Stimulated activated naive CD8-positive, alpha-beta T cell treated with anti-CD3 and anti-CD28 coated beads, Interleukin-15, amount 100 ng/mL, for 72 hours (primary cell): ENCODE measurements around the gene VEGFB.

Experiments
- ATAC-seq: fragments of 150-1000 bp; cut with Tn5 transposase; 2 replicates; pipeline ENCODE4 v1.10.0; 2021; ENCODE audit warnings: mild to moderate bottlenecking, moderate library complexity
- DNase-seq, 2 donors: peaks; one replicate each; pipeline ENCODE4 v3.0.0; 2021 to 2022
- H3K27ac Mint-ChIP-seq, 2 donors: one replicate each; pipeline ENCODE4 v1.8.0; 2022; ENCODE audit warnings: mild to moderate bottlenecking in 2 of 2, mixed read lengths in 2 of 2, moderate library complexity in 2 of 2
- H3K27me3 Mint-ChIP-seq: one replicate; pipeline ENCODE4 v1.8.0; 2022; ENCODE audit warnings: mixed read lengths
- H3K4me1 Mint-ChIP-seq: one replicate; pipeline ENCODE4 v1.8.0; 2022; ENCODE audit warnings: mild to moderate bottlenecking, mixed read lengths
- H3K4me3 Mint-ChIP-seq, 2 donors: one replicate each; pipeline ENCODE4 v1.8.0; 2022; ENCODE audit warnings: mild to moderate bottlenecking in 2 of 2, mixed read lengths in 2 of 2, moderate library complexity in 1 of 2
- H3K9me3 Mint-ChIP-seq, 2 donors: one replicate each; pipeline ENCODE4 v1.8.0; 2022; ENCODE audit warnings: mixed read lengths in 2 of 2

Gene VEGFB

GRCh38 chr11:64284962-64285884 lies 50.8 kb downstream of the VEGFB start, which contains the start of gene GPR137:
Gene GPR137 (plus strand): TSS chr11:64285848. CDS start chr11:64286525, 677 bp downstream.
- Mint-ChIP-seq H3K4me3 (peak within 1 kb of the TSS; percentile 77 to 97), H3K27ac (peak within 1 kb of the TSS; percentile 95 to 98), H3K9me3 (no peaks in the 10 kb centered on the region), H3K4me1 (peaks cover 36% of the 10 kb centered on the region), H3K27me3 (peaks cover 2% of the 10 kb centered on the region)
- DNase-seq (peak; percentile 91 to 97), ATAC-seq (peak; percentile 75)

- ATAC-seq (no peak), DNase-seq (no peak)
- peaks cover 43% of the 10 kb centered on the region for H3K4me1 Mint-ChIP-seq
- peak overlapping the region in 1 of 2 donors; percentile 66 for H3K27ac Mint-ChIP-seq
- H3K27me3 Mint-ChIP-seq, result peaks cover 11% of the 10 kb centered on the region
- H3K9me3 Mint-ChIP-seq, result no peaks in the 10 kb centered on the region
- H3K4me3 Mint-ChIP-seq, result peak overlapping the region; percentile 77 to 97
These were observed 51.8 kb downstream of the VEGFB start for GRCh38 chr11:64285885-64286800.

- peaks cover 43% of the 10 kb centered on the region for H3K4me1 Mint-ChIP-seq
- no peak for DNase-seq
- H3K27me3 Mint-ChIP-seq, result peaks cover 13% of the 10 kb centered on the region
- H3K27ac Mint-ChIP-seq, result peak overlapping the region in 1 of 2 donors; percentile 66
- H3K9me3 Mint-ChIP-seq, result no peaks in the 10 kb centered on the region
- H3K4me3 Mint-ChIP-seq, result peak overlapping the region; percentile 77 to 97
- no peak for ATAC-seq
These were observed 52.4 kb downstream of the VEGFB start for GRCh38 chr11:64286801-64287159.

GRCh38 chr11:64287676-64288352 lies 53.4 kb downstream of the VEGFB start:
- Mint-ChIP-seq H3K4me3 (peak overlapping the region in 1 of 2 donors; percentile 24), H3K27me3 (peaks cover 19% of the 10 kb centered on the region), H3K4me1 (peaks cover 47% of the 10 kb centered on the region), H3K9me3 (no peaks in the 10 kb centered on the region), H3K27ac (peak overlapping the region in 1 of 2 donors; percentile 10)
- no peak for DNase-seq
- no peak for ATAC-seq

GRCh38 chr11:64288353-64288750 lies 54.0 kb downstream of the VEGFB start:
- Mint-ChIP-seq H3K4me3 (no peak overlapping the region), H3K27ac (peak overlapping the region in 1 of 2 donors; percentile 10), H3K4me1 (peaks cover 45% of the 10 kb centered on the region), H3K27me3 (peaks cover 25% of the 10 kb centered on the region), H3K9me3 (no peaks in the 10 kb centered on the region)
- DNase-seq (no peak), ATAC-seq (no peak)
